SK-N-DZ (cell line): Measurements from ENCODE around the gene CRACR2B.

Experiments
- DNase-seq: peaks from one replicate; pipeline ENCODE4 v3.0.0-alpha.2; 2015; ENCODE audit warnings: low spot score

CRACR2B gene

GRCh38 chr11:853682-854448, 26.1 kb downstream of the CRACR2B start:
- DNase-seq, result no peak

- no peak for DNase-seq
Measured at GRCh38 chr11:854601-855329, 27.0 kb downstream of the CRACR2B start.

GRCh38 chr11:855330-855674, 27.6 kb downstream of the CRACR2B start:
- DNase-seq, result no peak

- DNase-seq, result no peak
Measured at GRCh38 chr11:855796-856195, 28.1 kb downstream of the CRACR2B start.

- no peak for DNase-seq
Measured at GRCh38 chr11:856397-856796, 28.7 kb downstream of the CRACR2B start.

GRCh38 chr11:858053-858761, 30.5 kb downstream of the CRACR2B start:
- no peak for DNase-seq

GRCh38 chr11:858762-859339, 31.1 kb downstream of the CRACR2B start:
- DNase-seq, result no peak

- peak; percentile 67 for DNase-seq
Measured at GRCh38 chr11:859394-860131, 31.8 kb downstream of the CRACR2B start.

GRCh38 chr11:860234-861104, 32.8 kb downstream of the CRACR2B start:
- no peak for DNase-seq

GRCh38 chr11:861105-861479, 33.4 kb downstream of the CRACR2B start:
- DNase-seq, result no peak

- DNase-seq, result peak; percentile 82
Measured at GRCh38 chr11:862081-862661, 34.5 kb downstream of the CRACR2B start.

GRCh38 chr11:862696-863022, 34.9 kb downstream of the CRACR2B start:
- DNase-seq, result no peak

- DNase-seq, result no peak
Measured at GRCh38 chr11:863023-863909, 35.5 kb downstream of the CRACR2B start.

GRCh38 chr11:863910-864827, 36.5 kb downstream of the CRACR2B start:
- DNase-seq, result no peak

GRCh38 chr11:864898-865297, 37.2 kb downstream of the CRACR2B start:
- no peak for DNase-seq

- DNase-seq, result no peak
Measured at GRCh38 chr11:865462-866430, 38.0 kb downstream of the CRACR2B start.

GRCh38 chr11:866481-866880, 38.8 kb downstream of the CRACR2B start:
- DNase-seq, result no peak
